ENCODE results near the gene MIS18A. TPM values are rescaled to one million over a fixed set of nuclear protein-coding genes. Genes with fewer than 3 reads are reported as not detected.

MIS18A gene
- total RNA-seq, 2 donors from 2014 or later = 2.3 to 2.5 TPM

DNA sequence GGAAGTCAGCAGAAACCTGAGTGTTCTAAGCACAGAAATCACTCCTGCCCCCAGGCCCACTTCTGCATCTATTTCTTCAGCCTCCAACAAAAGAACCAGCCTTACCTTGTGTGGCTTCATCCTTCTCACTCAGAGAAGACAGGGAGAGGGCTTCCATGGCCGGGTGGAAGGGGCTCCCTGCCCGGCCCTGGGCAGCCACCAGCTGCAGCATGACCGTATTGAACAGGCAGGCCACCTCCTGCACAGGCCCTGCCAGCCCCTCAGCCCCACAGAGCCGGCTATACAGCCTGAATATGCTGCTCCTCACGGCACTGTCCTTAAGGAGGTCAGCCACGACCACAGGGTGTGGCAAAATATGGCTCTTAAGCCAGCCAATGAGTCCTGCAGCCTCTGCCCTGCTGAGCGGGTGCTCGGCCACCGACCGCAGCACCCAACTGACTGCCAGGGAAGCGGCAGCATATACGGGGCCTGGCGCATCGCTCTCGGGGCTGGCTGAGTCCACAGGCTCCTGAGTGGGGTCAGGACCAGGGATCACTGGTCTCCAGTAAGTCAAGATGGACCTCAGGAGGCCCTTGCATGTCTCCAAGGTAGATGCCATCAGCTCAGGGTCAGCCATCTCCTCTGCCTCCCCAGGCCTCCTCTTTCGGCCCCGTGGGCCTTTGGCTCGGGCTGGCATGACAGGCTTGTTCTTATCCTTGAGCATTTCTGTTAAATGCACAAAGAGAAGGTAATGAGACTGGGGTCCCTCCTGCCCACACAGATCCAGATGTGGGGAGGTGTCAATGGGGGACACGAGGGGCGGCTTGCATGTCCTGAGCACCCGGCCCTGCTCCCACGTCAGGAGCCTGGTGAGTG is 37.7 kb upstream of the MIS18A start:
- Histone ChIP-seq H3K27me3 (no peaks in the 10 kb centered on the region), H3K9me3 (no peaks in the 10 kb centered on the region), H3K36me3 (peaks cover 75% of the 10 kb centered on the region), H3K4me1 (no peaks in the 10 kb centered on the region), H3K27ac (no peak overlapping the region), H3K4me3 (no peak overlapping the region)
- DNase-seq (ENCODE audit: low spot score) = no peak
- no peak for TF ChIP-seq CTCF (IDR thresholded peaks at IDR 0.05)

DNA sequence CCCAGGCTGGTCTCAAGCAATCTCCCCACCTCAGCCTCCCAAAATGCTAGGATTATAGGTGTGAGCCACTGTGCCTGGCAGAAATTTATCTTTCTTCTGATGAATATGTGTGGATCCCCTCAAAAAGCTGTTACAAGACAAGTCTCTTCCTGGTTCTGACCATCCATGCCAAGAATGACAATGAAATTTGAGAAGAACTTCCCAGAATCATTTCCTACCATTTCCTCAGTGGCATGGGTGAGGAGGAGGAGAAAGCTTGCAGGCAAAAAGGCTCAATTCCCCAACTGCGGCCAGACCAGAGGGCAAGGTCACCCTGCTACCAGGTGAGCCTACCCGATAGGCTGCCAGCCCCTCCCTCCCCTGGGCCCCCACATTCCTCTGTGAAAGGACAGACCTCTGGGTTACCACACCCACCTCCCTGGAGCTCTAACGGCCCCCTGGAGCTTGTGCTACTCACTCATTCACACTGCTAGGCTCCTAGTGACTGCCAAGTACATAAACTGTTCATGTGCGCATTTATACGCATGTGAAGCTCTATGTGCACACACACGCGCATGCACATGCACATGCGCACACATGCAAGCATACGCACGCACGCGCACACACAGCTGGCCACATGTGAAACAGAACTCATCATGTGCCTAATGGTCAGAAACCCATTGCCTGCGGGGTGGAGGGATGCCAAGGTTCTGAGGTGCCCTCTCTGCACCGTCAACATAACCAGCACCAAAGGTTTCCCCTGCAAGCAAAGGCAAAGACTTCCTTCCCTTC is 36.8 kb upstream of the MIS18A start:
- no peak for DNase-seq (ENCODE audit: low spot score)
- Histone ChIP-seq H3K27ac (no peak overlapping the region), H3K4me1 (no peaks in the 10 kb centered on the region), H3K4me3 (no peak overlapping the region), H3K27me3 (no peaks in the 10 kb centered on the region), H3K36me3 (peaks cover 66% of the 10 kb centered on the region), H3K9me3 (no peaks in the 10 kb centered on the region)
- TF ChIP-seq CTCF (IDR thresholded peaks at IDR 0.05) = no peak

DNA sequence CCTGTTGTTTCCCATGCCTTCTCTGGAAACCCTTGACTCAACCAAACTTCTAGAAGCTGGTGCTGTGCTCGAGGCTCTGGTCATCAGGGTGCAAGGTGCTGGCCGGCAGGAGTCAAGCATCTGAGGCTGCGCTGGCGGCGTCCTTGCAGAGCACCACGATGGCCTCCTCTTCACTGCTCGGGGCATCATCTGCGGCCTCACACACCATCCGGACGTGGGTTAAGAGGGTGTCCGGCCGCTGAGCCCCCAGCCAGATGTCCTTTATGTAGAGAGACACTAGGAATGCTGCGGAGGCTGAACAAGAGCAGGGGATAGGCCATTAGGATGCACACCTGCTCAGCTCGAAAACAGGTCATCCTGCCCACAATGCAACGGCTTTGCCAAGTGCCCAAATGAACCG is 36.0 kb upstream of the MIS18A start:
- no peak for DNase-seq (ENCODE audit: low spot score)
- Histone ChIP-seq H3K27ac (no peak overlapping the region), H3K4me3 (no peak overlapping the region), H3K36me3 (peaks cover 57% of the 10 kb centered on the region), H3K9me3 (no peaks in the 10 kb centered on the region), H3K27me3 (no peaks in the 10 kb centered on the region), H3K4me1 (no peaks in the 10 kb centered on the region)
- TF ChIP-seq CTCF (IDR thresholded peaks at IDR 0.05) = no peak

GRCh38 chr21:32312976-32313375 is 34.1 kb upstream of the MIS18A start:
- Histone ChIP-seq H3K4me3 (no peak overlapping the region), H3K27ac (no peak overlapping the region), H3K9me3 (no peaks in the 10 kb centered on the region), H3K36me3 (peaks cover 39% of the 10 kb centered on the region), H3K27me3 (no peaks in the 10 kb centered on the region), H3K4me1 (no peaks in the 10 kb centered on the region)
- no peak for DNase-seq (ENCODE audit: low spot score)
- TF ChIP-seq CTCF (IDR thresholded peaks at IDR 0.05) = no peak

DNA sequence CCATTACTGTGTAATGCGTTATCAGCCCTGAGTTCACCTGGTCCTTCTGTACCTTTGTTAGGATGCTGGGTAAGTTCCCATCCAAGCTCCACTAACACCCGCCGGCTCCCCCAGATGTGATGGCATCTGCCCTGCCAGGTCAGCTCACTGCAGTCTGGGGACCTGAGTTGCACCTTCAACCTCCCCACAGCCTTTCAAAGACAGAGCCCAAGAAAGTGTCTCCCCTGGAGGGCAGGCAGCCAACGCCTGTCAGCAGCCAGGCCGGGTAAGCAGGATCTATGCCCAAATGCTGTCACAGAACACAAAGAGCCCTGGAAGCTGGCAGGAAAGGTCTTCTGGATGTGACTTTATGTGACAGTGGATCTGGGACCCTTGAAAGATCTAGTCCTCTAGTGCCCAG is 33.5 kb upstream of the MIS18A start:
- H3K4me1 ChIP-seq = no peaks in the 10 kb centered on the region
- H3K4me3 ChIP-seq = no peak overlapping the region
- no peak for DNase-seq (ENCODE audit: low spot score)
- no peaks in the 10 kb centered on the region for H3K27me3 ChIP-seq
- no peak for TF ChIP-seq CTCF (IDR thresholded peaks at IDR 0.05)
- H3K36me3 ChIP-seq = peaks cover 33% of the 10 kb centered on the region
- no peaks in the 10 kb centered on the region for H3K9me3 ChIP-seq
- no peak overlapping the region for H3K27ac ChIP-seq

Measured in right atrium auricular region (tissue), 2 donors.